HG02571 (cell line): ENCODE results near the gene BCL11A.
"Not testable (repeated sequence)": the region's sequence is repeated elsewhere in the genome, so short reads cannot be mapped to it uniquely, and the experiment has no call there.

Experiments used
- ATAC-seq: cut with Tn5 transposase; IDR thresholded peaks from one replicate; pipeline ENCODE4 v1.9.1; 2021; ENCODE audit warnings: mild to moderate bottlenecking, moderate library complexity; ENCODE audit not compliant: unreplicated experiment

Gene BCL11A

GRCh38 chr2:60440079-60440766 is 113.2 kb downstream of the BCL11A start:
- ATAC-seq = no peak

- ATAC-seq = peak; percentile 99
Measured at GRCh38 chr2:60439219-60439974, 114.1 kb downstream of the BCL11A start.

GRCh38 chr2:60438653-60439052 is 114.8 kb downstream of the BCL11A start:
- ATAC-seq = no peak

GRCh38 chr2:60438131-60438530 is 115.3 kb downstream of the BCL11A start:
- no peak for ATAC-seq

GRCh38 chr2:60437080-60437696 is 116.3 kb downstream of the BCL11A start:
- no peak for ATAC-seq

- ATAC-seq = no peak
Measured at GRCh38 chr2:60433018-60433596, 120.3 kb downstream of the BCL11A start.

- no peak for ATAC-seq
Measured at GRCh38 chr2:60432035-60432601, 121.3 kb downstream of the BCL11A start.

- ATAC-seq = no peak
Measured at GRCh38 chr2:60429681-60430080, 123.8 kb downstream of the BCL11A start.

GRCh38 chr2:60426880-60427279 is 126.6 kb downstream of the BCL11A start:
- no peak for ATAC-seq

GRCh38 chr2:60426341-60426740 is 127.1 kb downstream of the BCL11A start:
- no peak for ATAC-seq

- ATAC-seq = no peak
Measured at GRCh38 chr2:60424233-60424632, 129.2 kb downstream of the BCL11A start.

- ATAC-seq = no peak
Measured at GRCh38 chr2:60423505-60423904, 129.9 kb downstream of the BCL11A start.

- ATAC-seq = no peak
Measured at GRCh38 chr2:60422826-60423483, 130.5 kb downstream of the BCL11A start.

GRCh38 chr2:60417210-60417609 is 136.2 kb downstream of the BCL11A start:
- not testable (repeated sequence) for ATAC-seq

GRCh38 chr2:60416221-60417008 is 137.0 kb downstream of the BCL11A start:
- ATAC-seq = no peak

- no peak for ATAC-seq
Measured at GRCh38 chr2:60415814-60416213, 137.6 kb downstream of the BCL11A start.

- no peak for ATAC-seq
Measured at GRCh38 chr2:60414495-60415138, 138.8 kb downstream of the BCL11A start.

- peak; percentile 57 for ATAC-seq
Measured at GRCh38 chr2:60413814-60414168, 139.7 kb downstream of the BCL11A start.

GRCh38 chr2:60413069-60413813 is 140.2 kb downstream of the BCL11A start:
- no peak for ATAC-seq
